ENCODE data around the gene SP5.
"Not testable (repeated sequence)": the region's sequence is repeated elsewhere in the genome, so short reads cannot be mapped to it uniquely, and the experiment has no call there.

SP5 gene

GRCh38 chr2:170711774-170712652 lies 3.1 kb upstream of the SP5 start:
- DNase-seq = no peak

GRCh38 chr2:170712653-170713542 lies 2.2 kb upstream of the SP5 start:
- no peak for DNase-seq

GRCh38 chr2:170713543-170714380 lies 1.4 kb upstream of the SP5 start:
- DNase-seq = no peak

GRCh38 chr2:170714381-170715061 lies 616 bp upstream of the SP5 start:
- DNase-seq = no peak

- DNase-seq = no peak
Measured at GRCh38 chr2:170715932-170716777, 1.0 kb downstream of the SP5 start.

- DNase-seq = peak in 1 of 2 donors; percentile 52
Measured at GRCh38 chr2:170716851-170717598, 1.9 kb downstream of the SP5 start.

- no peak for DNase-seq
Measured at GRCh38 chr2:170717599-170717963, 2.4 kb downstream of the SP5 start.

GRCh38 chr2:170717991-170718589 lies 3.0 kb downstream of the SP5 start:
- no peak for DNase-seq

GRCh38 chr2:170719810-170720209 lies 4.7 kb downstream of the SP5 start:
- no peak for DNase-seq

GRCh38 chr2:170721678-170722077 lies 6.5 kb downstream of the SP5 start:
- DNase-seq = no peak

- no peak for DNase-seq
Measured at GRCh38 chr2:170722301-170722700, 7.2 kb downstream of the SP5 start.

- DNase-seq = no peak
Measured at GRCh38 chr2:170723446-170723958, 8.4 kb downstream of the SP5 start.

GRCh38 chr2:170733798-170734600 lies 18.9 kb downstream of the SP5 start:
- DNase-seq = no peak

GRCh38 chr2:170734601-170735000 lies 19.5 kb downstream of the SP5 start:
- DNase-seq = not testable (repeated sequence)

- DNase-seq = peak; percentile 52 to 58
Measured at GRCh38 chr2:170736628-170737027, 21.5 kb downstream of the SP5 start.

- DNase-seq = no peak
Measured at GRCh38 chr2:170737406-170737805, 22.3 kb downstream of the SP5 start.

GRCh38 chr2:170737821-170738220 lies 22.7 kb downstream of the SP5 start:
- DNase-seq = no peak

GRCh38 chr2:170739048-170739447 lies 23.9 kb downstream of the SP5 start:
- no peak for DNase-seq

GRCh38 chr2:170739507-170740046 lies 24.4 kb downstream of the SP5 start:
- DNase-seq = no peak
